Lower leg skin (tissue), 4 donors: ENCODE data around the gene SNX5. TPM values are rescaled to one million over a fixed set of nuclear protein-coding genes. Genes with fewer than 3 reads are reported as not detected.

Source experiments
- DNase-seq, 2 donors: peaks; one replicate each; pipeline ENCODE4 v3.0.0-alpha.2; 2019; ENCODE audit warnings: low spot score in 2 of 2
- H3K4me3 ChIP-seq: fragments of 200-600 bp; sonication (generic); 2 replicates; pipeline ENCODE4 v1.5.1; 2017; ENCODE audit warnings: mild to moderate bottlenecking, low read depth; ENCODE audit not compliant: poor library complexity, severe bottlenecking
- CTCF ChIP-seq, 3 donors: fragments of 450-650 bp; IDR thresholded peaks; one replicate each; pipeline ENCODE4 v1.5.1; 2016; ENCODE audit warnings: antibody characterized with exemption in 3 of 3, mild to moderate bottlenecking in 3 of 3, moderate library complexity in 2 of 3
- POLR2A ChIP-seq, 2 donors: fragments of 450-650 bp; IDR thresholded peaks; one replicate each; pipeline ENCODE4 v1.6.1; 2016 to 2017; ENCODE audit warnings: antibody characterized with exemption in 2 of 2, mild to moderate bottlenecking in 1 of 2, moderate library complexity in 1 of 2
- WGBS, 2 donors: methylation state at CpG; one replicate each; pipeline ENCODE4 v1.1.5; 2018; 5-methylcytosine and 5-hydroxymethylcytosine counted together
- intact Hi-C: fragments of 100-400 bp; cut with DNase I; formaldehyde crosslinking; loops from one replicate; pipeline ENCODE4 v1.15.0; 2023; ENCODE audit warnings: low total_unique reads
- total RNA-seq, 4 donors: library from RNA; depleted of rRNA; stranded (reverse); fragments of >200 nt; gene quantifications; one replicate each; pipeline ENCODE4 v1.1.0, GENCODE V29; 2016

Gene SNX5
- total RNA-seq, 4 donors from 2014 or later = 44.6 to 70.7 (median 66.0) TPM

DNA sequence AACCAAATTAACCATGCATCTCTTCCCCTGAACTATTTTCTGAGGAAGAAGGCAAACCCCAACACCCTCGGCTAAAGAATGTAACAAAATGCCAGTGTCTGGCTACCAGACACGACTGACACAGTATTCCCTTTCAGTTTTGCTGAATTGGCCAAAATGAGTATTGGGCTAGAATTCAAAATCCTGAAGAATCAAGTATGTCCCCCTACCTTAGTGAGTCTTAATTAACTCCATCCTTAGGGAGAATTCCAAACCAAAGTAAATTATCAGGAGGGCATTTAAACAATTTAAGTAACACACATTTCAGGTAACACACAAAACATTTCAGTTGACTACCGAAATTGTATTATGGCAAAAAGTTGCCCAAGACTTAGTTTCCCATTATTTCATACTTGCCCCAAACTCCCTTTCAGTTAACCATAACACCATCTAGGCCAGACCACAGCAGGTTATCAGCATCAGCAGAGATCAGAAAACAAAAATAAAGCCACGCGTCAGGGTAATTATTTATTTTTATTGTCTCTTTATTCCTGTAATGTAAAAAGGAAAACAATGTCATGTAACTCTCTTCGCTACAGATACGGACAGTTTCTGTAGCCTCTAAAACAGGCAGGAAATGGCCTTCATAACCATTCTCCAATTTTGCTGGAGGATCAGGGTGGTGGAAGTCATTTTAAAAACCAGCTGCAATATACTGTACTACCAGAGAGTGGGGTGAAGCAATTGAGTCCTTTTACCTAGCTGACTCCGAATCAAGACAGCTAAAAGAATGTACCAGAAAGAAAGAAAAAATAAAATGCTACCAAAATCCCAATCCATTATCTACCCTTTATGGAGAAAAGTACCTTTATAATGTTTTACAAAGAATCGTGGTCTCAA lies 1.9 kb downstream of the SNX5 start:
- no peak for DNase-seq
- TF ChIP-seq CTCF (IDR thresholded peaks at IDR 0.05) = no peak
- no peak for TF ChIP-seq POLR2A (IDR thresholded peaks at IDR 0.05)
- intact Hi-C loops = no loop called here
- 8 to 10% methylated on average over 9 of the region's 9 CpGs for WGBS, 2 donors
- H3K4me3 ChIP-seq = peak overlapping the region; percentile 80

- TF ChIP-seq CTCF (IDR thresholded peaks at IDR 0.05) = no peak
- no peak for TF ChIP-seq POLR2A (IDR thresholded peaks at IDR 0.05)
- intact Hi-C loops = no loop called here
- no peak overlapping the region for H3K4me3 ChIP-seq
- 60 to 70% methylated on average over 9 of the region's 9 CpGs for WGBS, 2 donors
- no peak for DNase-seq
These were observed 3.4 kb downstream of the SNX5 start for GRCh38 chr20:17965042-17965697.

DNA sequence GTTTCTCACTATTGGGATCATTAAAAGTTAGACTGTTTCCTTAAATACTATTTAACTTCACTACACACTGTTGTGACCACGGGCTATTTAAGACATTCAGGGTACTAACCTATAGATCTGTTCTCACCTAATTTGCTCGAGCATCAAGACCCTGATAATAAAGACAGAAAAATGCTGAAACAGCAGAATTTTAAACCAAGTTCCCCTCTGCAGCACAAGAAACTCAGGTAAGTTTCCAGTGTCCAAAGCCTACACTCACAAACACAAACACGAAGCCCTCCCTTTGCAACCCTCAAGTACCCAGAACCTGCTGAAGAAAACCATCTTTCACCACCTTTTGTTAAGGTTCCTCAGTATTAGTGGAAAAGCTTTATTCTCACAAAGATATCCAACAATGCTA lies 4.0 kb downstream of the SNX5 start:
- TF ChIP-seq CTCF (IDR thresholded peaks at IDR 0.05) = no peak
- no peak for TF ChIP-seq POLR2A (IDR thresholded peaks at IDR 0.05)
- H3K4me3 ChIP-seq = no peak overlapping the region
- DNase-seq = no peak
- WGBS, 2 donors = 85 to 87% methylated on average over 3 of the region's 3 CpGs
- intact Hi-C loops = no loop called here

DNA sequence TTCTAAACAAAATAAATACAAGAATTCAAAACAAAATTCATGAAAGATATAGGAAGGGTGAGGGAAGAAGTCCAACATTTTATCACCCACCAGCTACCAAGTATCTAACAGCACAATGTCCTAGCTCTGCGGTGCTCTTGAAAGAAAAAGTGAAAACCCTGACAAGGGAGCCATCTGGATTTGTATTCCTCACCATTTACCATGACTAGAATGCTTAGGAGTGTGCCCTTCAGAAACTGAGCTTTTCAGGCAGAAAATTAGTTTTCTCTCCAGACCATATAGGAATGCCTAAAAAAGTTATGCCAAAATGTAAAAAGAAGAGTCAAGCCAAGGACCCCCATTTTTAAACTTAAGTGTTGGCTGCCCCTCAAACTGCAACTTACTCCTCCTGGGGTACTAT lies 4.5 kb downstream of the SNX5 start:
- no peak overlapping the region for H3K4me3 ChIP-seq
- 74 to 83% methylated on average over 1 of the region's 1 CpG for WGBS, 2 donors
- TF ChIP-seq POLR2A (IDR thresholded peaks at IDR 0.05) = no peak
- intact Hi-C loops = no loop called here
- DNase-seq = no peak

DNA sequence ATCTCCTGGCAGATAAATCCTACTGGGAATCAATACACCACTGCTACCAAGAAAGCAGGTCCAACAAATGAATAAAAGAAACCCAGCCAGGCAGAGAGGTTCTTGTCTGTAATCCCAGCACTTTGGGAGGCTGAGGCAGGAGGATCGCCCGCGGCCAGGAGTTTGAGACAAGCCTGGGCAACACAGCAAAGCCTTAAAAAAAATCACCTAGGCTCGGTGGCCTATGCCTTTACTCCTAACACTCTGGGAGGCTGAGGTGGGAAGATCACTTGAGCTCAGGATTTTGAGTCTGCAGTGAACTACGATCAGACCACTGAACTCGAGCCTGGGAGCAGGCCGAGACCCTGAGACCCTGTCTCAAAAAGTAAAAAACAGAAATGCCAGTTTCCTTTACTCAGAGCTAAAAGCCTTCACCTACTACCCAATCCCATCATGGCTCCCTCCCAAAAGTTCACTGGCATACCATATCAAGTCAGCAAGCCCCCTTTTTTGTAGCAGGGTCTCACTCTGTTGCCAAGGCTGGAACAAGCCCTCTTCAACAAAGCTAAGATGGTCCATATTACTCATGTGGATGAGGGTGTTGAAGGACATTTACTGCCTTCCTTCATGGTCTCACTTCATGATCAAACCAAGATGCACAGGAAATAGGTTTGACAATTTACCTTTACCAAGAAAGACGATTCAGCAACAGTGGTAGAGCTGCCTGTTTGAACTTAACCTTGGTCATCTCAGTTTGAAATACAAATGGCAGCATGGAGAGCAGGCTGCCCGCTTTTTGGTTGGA lies 5.3 kb downstream of the SNX5 start:
- 74 to 88% methylated on average over 9 of the region's 9 CpGs for WGBS, 2 donors
- intact Hi-C loops = no loop called here
- H3K4me3 ChIP-seq = no peak overlapping the region
- no peak for DNase-seq
- TF ChIP-seq POLR2A (IDR thresholded peaks at IDR 0.05) (no peak), CTCF (IDR thresholded peaks at IDR 0.05) (no peak)

GRCh38 chr20:17961587-17961940 lies 7.0 kb downstream of the SNX5 start:
- no peak for DNase-seq
- WGBS, 2 donors = 9 to 22% methylated on average over 1 of the region's 1 CpG
- no peak overlapping the region for H3K4me3 ChIP-seq
- intact Hi-C loops = loop anchor here (1.0 kb wide), 1 partner anchor 26 kb away; no protein-coding TSS in a partner anchor
- TF ChIP-seq POLR2A (IDR thresholded peaks at IDR 0.05) (no peak), CTCF (IDR thresholded peaks at IDR 0.05) (no peak)
